HepG2 (cell line): ENCODE data around the gene TYRP1. TPM values are rescaled to one million over a fixed set of nuclear protein-coding genes. Genes with fewer than 3 reads are reported as not detected.

ENCODE experiments used
- ATAC-seq: fragments of 200-7000 bp; cut with Tn5 transposase; 3 replicates; pipeline ENCODE4 v1.9.1; 2020; ENCODE audit warnings: mild to moderate bottlenecking, moderate library complexity
- BruUV-seq: library from RNA; stranded (reverse); fragments of 400-500 nt; replicated peaks from 2 replicates; lab custom pipeline; 2021; lab: Mats Ljungman, UMichigan
- CTCF ChIA-PET: fragments of 300-600 bp; formaldehyde crosslinking; extraction: SDS; loops from one replicate; lab custom pipeline; 2021; ENCODE audit warnings: low total read pairs, inconsistent platforms, low intra/inter-chr PET ratio; lab: Yijun Ruan, JAX
- POLR2A ChIA-PET: fragments of 350-600 bp; sonication (Branson Sonifier 250); formaldehyde crosslinking; loops from one replicate; lab custom pipeline; 2020; ENCODE audit warnings: antibody characterized with exemption, inconsistent platforms; lab: Yijun Ruan, JAX
- DNase-seq: peaks from one replicate; pipeline ENCODE4 v3.0.0-alpha.2; 2015; ENCODE audit warnings: low spot score
- FAIRE-seq: peaks from 3 replicates; lab custom pipeline; 2011; peaks lifted over from hg19 to GRCh38; lab: Jason Lieb, UNC
- H2AFZ ChIP-seq: one replicate; pipeline ENCODE4 v1.6.1; 2011; ENCODE audit warnings: low read length, inconsistent platforms
- H3K27ac ChIP-seq: fragments of 300-600 bp; 3 replicates; pipeline ENCODE4 v1.8.0; 2011; ENCODE audit warnings: mixed run types, mild to moderate bottlenecking, mixed read lengths, low read length, inconsistent platforms; ENCODE audit not compliant: insufficient read depth; ENCODE audit errors: extremely low read length
- H3K27me3 ChIP-seq, 2 experiments: fragments of 200-600 bp in 1 of 2; 2 replicates in 1 of 2; 3 replicates in 1 of 2; pipeline versions ENCODE4 v1.6.0 to v1.8.0; 2011; ENCODE audit warnings: low read length in 2 of 2, mild to moderate bottlenecking in 2 of 2, moderate library complexity in 2 of 2, inconsistent platforms in 1 of 2; ENCODE audit not compliant: insufficient read depth in 2 of 2, control insufficient read depth in 1 of 2
- H3K36me3 ChIP-seq, 2 experiments: fragments of 200-600 bp in 1 of 2; replicated peaks in 1 of 2; 2 replicates in 1 of 2; 3 replicates in 1 of 2; pipeline versions ENCODE4 v1.5.1 to v1.8.0; 2011; ENCODE audit warnings: low read length in 2 of 2, inconsistent platforms in 1 of 2; ENCODE audit not compliant: insufficient read depth in 2 of 2, control insufficient read depth in 1 of 2
- H3K4me1 ChIP-seq: 2 replicates; pipeline ENCODE4 v1.5.1; 2012; ENCODE audit warnings: low read length, inconsistent platforms; ENCODE audit not compliant: insufficient read depth
- H3K4me2 ChIP-seq: 2 replicates; pipeline ENCODE4 v1.6.0; 2011; ENCODE audit warnings: low read depth, low read length, inconsistent platforms
- H3K4me3 ChIP-seq, 3 experiments: fragments of 200-600 bp in 1 of 3; sonication (generic), shearing (Covaris generic) in 1 of 3; replicated peaks in 1 of 3; 2 replicates each; pipeline ENCODE4 v1.5.1; 2011 to 2016; ENCODE audit warnings: low read length in 3 of 3, inconsistent platforms in 2 of 3, low read depth in 2 of 3, mild to moderate bottlenecking in 2 of 3, control low read depth in 1 of 3, mixed read lengths in 1 of 3; ENCODE audit not compliant: insufficient read depth in 1 of 3
- H3K79me2 ChIP-seq: one replicate; pipeline ENCODE4 v1.6.1; 2011; ENCODE audit warnings: low read length, inconsistent platforms; ENCODE audit not compliant: insufficient read depth
- H3K9ac ChIP-seq: 2 replicates; pipeline ENCODE4 v1.6.0; 2011; ENCODE audit warnings: mild to moderate bottlenecking, low read depth, low read length, inconsistent platforms; ENCODE audit not compliant: insufficient read depth
- H3K9me3 ChIP-seq: 2 replicates; pipeline ENCODE4 v1.5.1; 2012; ENCODE audit warnings: mild to moderate bottlenecking, low read length
- H4K20me1 ChIP-seq: 2 replicates; pipeline ENCODE4 v1.6.0; 2011; ENCODE audit warnings: inconsistent platforms, mild to moderate bottlenecking, low read length, moderate library complexity; ENCODE audit not compliant: insufficient read depth
- FOXJ3 ChIP-seq: sonication (generic); formaldehyde crosslinking; IDR thresholded peaks from 2 replicates; pipeline ENCODE4 v1.4.0; 2020; ENCODE audit warnings: missing genetic modification reagents, mild to moderate bottlenecking, borderline replicate concordance
- HOXD1 ChIP-seq: sonication (generic); formaldehyde crosslinking; IDR thresholded peaks from 2 replicates; pipeline ENCODE4 v1.5.0; 2020; ENCODE audit warnings: missing genetic modification reagents
- JDP2 ChIP-seq: sonication (generic); formaldehyde crosslinking; IDR thresholded peaks from 2 replicates; pipeline ENCODE4 v1.8.1; 2022; ENCODE audit warnings: missing genetic modification reagents, borderline replicate concordance
- KDM5A ChIP-seq: fragments of 200-600 bp; sonication (generic); IDR thresholded peaks from 2 replicates; pipeline ENCODE4 v1.7.0; 2018; ENCODE audit warnings: antibody characterized with exemption, mild to moderate bottlenecking, low read length, borderline replicate concordance
- MIXL1 ChIP-seq: IDR thresholded peaks from 2 replicates; pipeline ENCODE4 v1.6.1; 2016
- PAF1 ChIP-seq: IDR thresholded peaks from 2 replicates; pipeline ENCODE4 v1.6.1; 2016; ENCODE audit warnings: missing genetic modification reagents, missing compliant biosample characterization
- PRMT3 ChIP-seq: sonication (generic); formaldehyde crosslinking; IDR thresholded peaks from 2 replicates; pipeline ENCODE4 v1.8.1; 2022; ENCODE audit warnings: low read depth, mild to moderate bottlenecking, moderate library complexity, missing genetic modification reagents, borderline replicate concordance
- SMAD1 ChIP-seq: sonication (generic); formaldehyde crosslinking; IDR thresholded peaks from 2 replicates; pipeline ENCODE4 v1.4.0; 2020; ENCODE audit warnings: missing genetic modification reagents, low read depth, mild to moderate bottlenecking, borderline replicate concordance
- TBL1XR1 ChIP-seq: fragments of 150-350 bp; IDR thresholded peaks from 2 replicates; pipeline ENCODE4 v1.6.1; 2014; ENCODE audit warnings: borderline replicate concordance, low read length; ENCODE audit not compliant: partially characterized antibody
- TOPORS ChIP-seq: sonication (generic); formaldehyde crosslinking; IDR thresholded peaks from 2 replicates; pipeline ENCODE4 v1.8.0; 2023; ENCODE audit warnings: mild to moderate bottlenecking, missing genetic modification reagents
- ZNF205 ChIP-seq: IDR thresholded peaks from 2 replicates; pipeline ENCODE4 v1.6.1; 2018; ENCODE audit warnings: missing biosample characterization, missing genetic modification reagents
- ZNF274 ChIP-seq: sonication (generic); formaldehyde crosslinking; IDR thresholded peaks from 2 replicates; pipeline ENCODE4 v1.5.1; 2020; ENCODE audit warnings: mild to moderate bottlenecking, missing genetic modification reagents
- ZNF280D ChIP-seq: sonication (generic); formaldehyde crosslinking; IDR thresholded peaks from 2 replicates; pipeline ENCODE4 v1.5.1; 2020; ENCODE audit warnings: mild to moderate bottlenecking, missing genetic modification reagents
- ZNF354B ChIP-seq: sonication (generic); formaldehyde crosslinking; IDR thresholded peaks from 2 replicates; pipeline ENCODE4 v1.8.0; 2022; ENCODE audit warnings: mild to moderate bottlenecking, missing genetic modification reagents
- WGBS: methylation state at CpG from one replicate; pipeline ENCODE4 v1.1.6; 2017; ENCODE audit warnings: low lambda C conversion rate; 5-methylcytosine and 5-hydroxymethylcytosine counted together
- in situ Hi-C: cut with HindIII; loops from 2 replicates; pipeline ENCODE4 v1.10.0; 2017; ENCODE audit warnings: low pct_unique_long_range_greater_than_20kb; ENCODE audit not compliant: extremely low pct_ligation_motif_present
- intact Hi-C: fragments of 100-400 bp; cut with micrococcal nuclease; formaldehyde crosslinking; loops from one replicate; pipeline ENCODE4 v1.10.0; 2022; ENCODE audit not compliant: unreplicated experiment
- polyA plus RNA-seq, 8 experiments: library from polyadenylated mRNA; depleted of rRNA in 3 of 8; stranded (reverse) in 7 of 8; unstranded in 1 of 8; fragments of >200 nt; fragmentation: Illumina TruSeq in 4 of 8; extraction: Trizol in 4 of 8; gene quantifications; 2 replicates each; pipeline versions ENCODE4 v1.2.1 to v1.2.3, GENCODE V29; 2011 to 2016; ENCODE audit warnings: low read depth in 4 of 8, missing spikeins in 1 of 8, mixed read lengths in 1 of 8; ENCODE audit not compliant: insufficient read depth in 1 of 8
- total RNA-seq, 5 experiments: library from RNA; depleted of rRNA; stranded (reverse); fragments of >200 nt; fragmentation: Illumina TruSeq; extraction: Trizol; gene quantifications; 2 replicates each; pipeline ENCODE4 v1.2.3, GENCODE V29; 2016; ENCODE audit warnings: low read depth in 1 of 5
- TF ChIP-seq, protein P1 (sequence below): sonication (generic); formaldehyde crosslinking; IDR thresholded peaks from 2 replicates; pipeline ENCODE4 v1.9.0; 2021; ENCODE audit warnings: missing genetic modification reagents, mild to moderate bottlenecking, borderline replicate concordance
- TF ChIP-seq, protein P2 (sequence below): sonication (generic); formaldehyde crosslinking; IDR thresholded peaks from 2 replicates; pipeline ENCODE4 v1.8.1; 2022; ENCODE audit warnings: mild to moderate bottlenecking, missing genetic modification reagents
- TF ChIP-seq, protein P3 (sequence below): sonication (generic); formaldehyde crosslinking; IDR thresholded peaks from 2 replicates; pipeline ENCODE4 v1.4.0; 2020; ENCODE audit warnings: mild to moderate bottlenecking, missing genetic modification reagents

The TYRP1 gene
- total and polyA plus RNA-seq, 2 of the 13 experiments (the other 11 are each of a cell fraction or from before 2014, with no cell fraction given) = 0.04 TPM; not detected in 1

DNA sequence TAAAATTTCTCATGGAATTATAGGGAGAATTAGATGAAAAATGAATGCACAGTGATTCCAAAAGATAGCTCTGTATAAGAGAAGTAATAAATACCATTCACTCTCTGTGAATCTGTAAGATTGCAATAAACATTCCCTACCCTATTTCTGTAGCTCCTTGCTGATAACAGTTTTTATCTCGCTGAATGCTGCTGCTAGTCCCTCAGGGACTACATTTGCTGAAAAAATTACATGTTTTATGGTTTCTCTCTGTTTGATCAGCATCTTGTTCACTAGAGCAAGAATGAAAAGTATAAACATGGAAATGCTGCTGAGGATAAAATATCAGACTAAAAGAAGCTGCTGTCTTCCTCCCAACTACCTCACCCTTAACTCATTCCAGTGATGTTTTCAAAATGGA, 44.3 kb upstream of the TYRP1 start:
- POLR2A ChIA-PET = no interaction called here

More for the DNA sequence above, 44.3 kb upstream of the TYRP1 start:
- no peak overlapping the region for H3K27ac ChIP-seq
- H3K4me3 ChIP-seq = no peak overlapping the region
- no TSS peak for BruUV-seq
- H3K9ac ChIP-seq = no peak overlapping the region
- WGBS = 11% methylated on average over 1 of the region's 1 CpG
- H3K79me2 ChIP-seq = no peaks in the 10 kb centered on the region
- no peak for ATAC-seq
- TF ChIP-seq ZNF280D = no peak
- TF ChIP-seq JDP2 = no peak
- TF ChIP-seq PRMT3 = no peak
- TF ChIP-seq FOXJ3 (CRISPR knock-in tag) = no peak
- TF ChIP-seq, protein P1, sequence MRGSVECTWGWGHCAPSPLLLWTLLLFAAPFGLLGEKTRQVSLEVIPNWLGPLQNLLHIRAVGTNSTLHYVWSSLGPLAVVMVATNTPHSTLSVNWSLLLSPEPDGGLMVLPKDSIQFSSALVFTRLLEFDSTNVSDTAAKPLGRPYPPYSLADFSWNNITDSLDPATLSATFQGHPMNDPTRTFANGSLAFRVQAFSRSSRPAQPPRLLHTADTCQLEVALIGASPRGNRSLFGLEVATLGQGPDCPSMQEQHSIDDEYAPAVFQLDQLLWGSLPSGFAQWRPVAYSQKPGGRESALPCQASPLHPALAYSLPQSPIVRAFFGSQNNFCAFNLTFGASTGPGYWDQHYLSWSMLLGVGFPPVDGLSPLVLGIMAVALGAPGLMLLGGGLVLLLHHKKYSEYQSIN (CRISPR knock-in tag) = no peak
- TF ChIP-seq, protein P2, sequence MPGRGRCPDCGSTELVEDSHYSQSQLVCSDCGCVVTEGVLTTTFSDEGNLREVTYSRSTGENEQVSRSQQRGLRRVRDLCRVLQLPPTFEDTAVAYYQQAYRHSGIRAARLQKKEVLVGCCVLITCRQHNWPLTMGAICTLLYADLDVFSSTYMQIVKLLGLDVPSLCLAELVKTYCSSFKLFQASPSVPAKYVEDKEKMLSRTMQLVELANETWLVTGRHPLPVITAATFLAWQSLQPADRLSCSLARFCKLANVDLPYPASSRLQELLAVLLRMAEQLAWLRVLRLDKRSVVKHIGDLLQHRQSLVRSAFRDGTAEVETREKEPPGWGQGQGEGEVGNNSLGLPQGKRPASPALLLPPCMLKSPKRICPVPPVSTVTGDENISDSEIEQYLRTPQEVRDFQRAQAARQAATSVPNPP (CRISPR knock-in tag) = no peak
- TF ChIP-seq HOXD1 (CRISPR knock-in tag) = no peak
- TF ChIP-seq, protein P3, sequence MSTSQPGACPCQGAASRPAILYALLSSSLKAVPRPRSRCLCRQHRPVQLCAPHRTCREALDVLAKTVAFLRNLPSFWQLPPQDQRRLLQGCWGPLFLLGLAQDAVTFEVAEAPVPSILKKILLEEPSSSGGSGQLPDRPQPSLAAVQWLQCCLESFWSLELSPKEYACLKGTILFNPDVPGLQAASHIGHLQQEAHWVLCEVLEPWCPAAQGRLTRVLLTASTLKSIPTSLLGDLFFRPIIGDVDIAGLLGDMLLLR = no peak
- TF ChIP-seq TBL1XR1 = no peak
- TF ChIP-seq SMAD1 = no peak
- TF ChIP-seq TOPORS (CRISPR knock-in tag) = no peak
- TF ChIP-seq KDM5A = no peak
- TF ChIP-seq PAF1 (CRISPR knock-in tag) = no peak
- no peak for TF ChIP-seq ZNF354B (CRISPR knock-in tag)
- TF ChIP-seq MIXL1 (CRISPR knock-in tag) = no peak
- TF ChIP-seq ZNF274 = no peak
- TF ChIP-seq ZNF205 (CRISPR knock-in tag) = no peak
- no peaks in the 10 kb centered on the region for H3K36me3 ChIP-seq
- no peaks in the 10 kb centered on the region for H4K20me1 ChIP-seq
- no peak for FAIRE-seq
- no peaks in the 10 kb centered on the region for H3K4me1 ChIP-seq
- H3K9me3 ChIP-seq = no peaks in the 10 kb centered on the region
- CTCF ChIA-PET = no interaction called here
- no peak for DNase-seq
- H2AFZ ChIP-seq = no peak overlapping the region
- H3K27me3 ChIP-seq = no peaks in the 10 kb centered on the region
- no peak overlapping the region for H3K4me2 ChIP-seq
- in situ Hi-C loops (no loop called here), intact Hi-C loops (no loop called here)
